ENCODE measurements around the gene CEL.

CEL gene

GRCh38 chr9:133117271-133118178 lies 55.7 kb downstream of the CEL start:
- no peak for DNase-seq (ENCODE audit: low read depth in 2 of 2)

- no peak for DNase-seq (ENCODE audit: low read depth in 2 of 2)
Observed at GRCh38 chr9:133118179-133118520, 56.4 kb downstream of the CEL start.

DNA sequence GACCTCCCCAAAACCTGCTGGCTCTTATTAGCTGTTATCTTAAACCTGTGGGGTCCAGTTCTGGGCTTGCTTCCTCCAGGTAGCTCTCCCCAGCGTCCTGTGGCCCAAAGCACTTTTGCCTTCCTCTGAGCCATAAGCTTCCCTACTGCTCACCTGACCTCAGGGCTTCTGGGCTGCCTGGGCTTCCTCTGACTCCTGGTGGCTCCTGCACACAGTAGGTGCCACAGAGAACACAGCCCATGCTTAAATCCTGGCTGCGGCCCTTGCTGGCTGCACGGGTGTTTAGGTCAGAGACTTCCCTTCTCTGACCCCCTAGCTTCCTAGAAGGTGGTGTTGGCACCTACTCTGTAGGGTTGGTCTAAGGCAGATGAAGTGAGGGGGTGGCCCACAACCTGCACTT lies 56.8 kb downstream of the CEL start:
- no peak for DNase-seq (ENCODE audit: low read depth in 2 of 2)

GRCh38 chr9:133119103-133119845 lies 57.5 kb downstream of the CEL start:
- peak; percentile 31 to 38 for DNase-seq (ENCODE audit: low read depth in 2 of 2)

DNA sequence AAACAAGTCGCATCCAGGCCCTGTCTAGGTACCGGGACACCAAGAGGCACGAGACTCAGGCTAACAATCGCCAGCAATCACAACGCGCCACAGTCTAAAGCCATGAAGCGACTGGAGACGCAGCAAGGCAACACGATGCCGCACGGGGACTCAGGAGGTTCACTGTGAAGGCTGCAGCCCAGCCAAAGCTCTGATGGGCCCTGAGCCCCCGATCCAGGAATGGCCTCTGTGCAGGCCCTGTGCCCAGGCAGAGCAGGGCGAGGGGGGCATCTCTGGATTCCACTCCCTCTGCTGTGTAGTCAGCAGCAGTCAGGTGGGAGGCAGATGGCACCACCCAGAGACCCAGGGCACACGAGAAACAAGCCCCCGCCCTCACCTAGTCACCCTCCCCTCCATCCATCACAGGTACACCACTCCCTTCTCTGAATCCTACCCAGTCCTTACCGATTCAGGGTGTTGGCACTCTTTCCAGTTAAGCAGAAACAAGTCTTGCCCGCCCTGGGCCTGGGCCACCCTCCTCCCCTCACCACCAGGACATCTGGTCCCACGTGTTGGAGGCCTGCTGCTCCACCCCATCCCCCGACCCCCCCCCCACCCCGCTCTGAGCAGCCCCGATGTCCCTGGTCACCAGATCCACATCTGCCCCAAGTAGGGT lies 58.2 kb downstream of the CEL start:
- no peak for DNase-seq (ENCODE audit: low read depth in 2 of 2)

DNA sequence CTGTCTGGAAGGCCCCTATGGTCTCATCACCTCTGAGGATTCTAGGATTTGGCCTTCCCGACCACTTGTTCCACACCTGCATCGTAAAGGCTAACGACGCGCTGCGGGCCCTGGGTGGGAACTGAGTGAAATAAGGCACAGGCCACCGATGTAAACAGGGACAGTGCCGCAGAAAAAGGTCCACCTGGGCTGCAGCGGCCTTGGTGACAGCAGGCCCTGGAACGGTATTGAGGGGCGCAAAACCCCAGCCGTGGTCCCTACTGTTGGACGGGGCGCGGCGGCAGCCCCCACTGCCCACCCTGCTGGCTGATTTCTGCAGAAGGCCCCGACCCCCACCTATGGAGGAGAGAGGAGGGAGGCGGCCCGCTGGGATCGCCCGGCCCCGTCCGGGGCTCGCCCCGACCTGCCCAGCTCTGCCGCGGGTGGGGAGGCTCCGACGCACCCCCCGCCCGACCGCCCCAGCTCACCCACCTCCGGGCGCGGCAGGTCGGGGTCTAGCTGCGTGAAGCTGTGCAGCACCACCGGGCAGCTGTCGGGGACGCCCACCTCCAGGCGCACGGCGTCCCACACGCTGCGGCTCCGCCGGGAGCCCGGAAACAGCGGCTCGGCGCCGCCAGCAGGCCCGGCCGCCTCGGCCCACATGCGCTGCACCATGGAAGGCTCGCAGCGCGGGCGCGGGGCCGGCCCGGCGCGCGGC lies 58.9 kb downstream of the CEL start:
- no peak for DNase-seq (ENCODE audit: low read depth in 2 of 2)
